AG04450 (cell line): ENCODE measurements around the gene LGALS1. TPM values are rescaled to one million over a fixed set of nuclear protein-coding genes. Genes with fewer than 3 reads are reported as not detected.

ENCODE experiments used
- CTCF ChIA-PET: fragments of 300-600, 350-600 bp; formaldehyde crosslinking; extraction: SDS; loops from one replicate; lab custom pipeline; 2022; ENCODE audit warnings: antibody characterized with exemption, inconsistent platforms; lab: Charles Lee
- POLR2A ChIA-PET: fragments of 350-600 bp; formaldehyde crosslinking; extraction: SDS; loops from one replicate; lab custom pipeline; 2021; ENCODE audit warnings: antibody characterized with exemption, inconsistent platforms; lab: Yijun Ruan, JAX
- DNase-seq: peaks from one replicate; pipeline ENCODE4 v3.0.0-alpha.2; 2011; ENCODE audit warnings: low read depth, low spot score
- H3K27ac ChIP-seq: one replicate; pipeline ENCODE4 v1.5.1; 2012; ENCODE audit warnings: low read depth, low read length, control low read depth
- H3K27me3 ChIP-seq: one replicate; pipeline ENCODE4 v1.6.0; 2012; ENCODE audit warnings: low read length; ENCODE audit not compliant: control insufficient read depth, insufficient read depth
- H3K4me3 ChIP-seq: 2 replicates; pipeline ENCODE4 v1.5.1; 2011; ENCODE audit warnings: mild to moderate bottlenecking, low read depth, low read length, control low read depth
- H3K9me3 ChIP-seq: 2 replicates; pipeline ENCODE4 v1.5.1; 2012; ENCODE audit warnings: low read length; ENCODE audit not compliant: control insufficient read depth, insufficient read depth
- polyA plus RNA-seq: library from polyadenylated mRNA; depleted of rRNA; stranded (reverse); fragments of >200 nt; gene quantifications from 2 replicates; pipeline ENCODE4 v1.2.3, GENCODE V29; 2011
- TF ChIP-seq, protein P1 (sequence below): IDR thresholded peaks from 2 replicates; pipeline ENCODE4 v1.5.1; 2011; ENCODE audit warnings: low read depth, low read length, control low read depth, inconsistent platforms

Gene LGALS1
- polyA plus RNA-seq, 1 experiment, result 5,926 TPM

DNA sequence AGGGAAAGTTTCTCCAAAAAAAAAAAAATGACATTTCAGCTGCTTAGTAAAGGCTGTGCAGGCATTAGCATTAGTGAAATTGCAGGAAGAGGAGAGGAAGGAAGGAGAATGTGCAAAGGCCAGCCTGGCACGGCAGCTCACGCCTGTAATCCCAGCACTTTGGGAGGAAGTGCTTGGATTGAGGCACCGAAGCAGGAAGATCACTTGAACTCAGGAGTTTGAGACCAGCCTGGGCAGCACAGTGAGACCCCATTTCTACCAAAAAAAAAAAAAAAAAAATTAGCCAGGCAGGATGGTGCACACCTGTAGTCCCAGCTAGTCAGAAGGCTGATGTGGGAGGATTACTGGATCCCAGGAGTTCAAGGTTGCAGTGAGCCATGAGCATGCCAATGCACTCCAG, 29.2 kb downstream of the LGALS1 start:
- ChIA-PET CTCF (no interaction called here), POLR2A (interaction anchor here (0.7 kb wide), 1 partner anchor 664 kb away, joined by 5 read pairs; no protein-coding TSS in a partner anchor)
- TF ChIP-seq, protein P1, sequence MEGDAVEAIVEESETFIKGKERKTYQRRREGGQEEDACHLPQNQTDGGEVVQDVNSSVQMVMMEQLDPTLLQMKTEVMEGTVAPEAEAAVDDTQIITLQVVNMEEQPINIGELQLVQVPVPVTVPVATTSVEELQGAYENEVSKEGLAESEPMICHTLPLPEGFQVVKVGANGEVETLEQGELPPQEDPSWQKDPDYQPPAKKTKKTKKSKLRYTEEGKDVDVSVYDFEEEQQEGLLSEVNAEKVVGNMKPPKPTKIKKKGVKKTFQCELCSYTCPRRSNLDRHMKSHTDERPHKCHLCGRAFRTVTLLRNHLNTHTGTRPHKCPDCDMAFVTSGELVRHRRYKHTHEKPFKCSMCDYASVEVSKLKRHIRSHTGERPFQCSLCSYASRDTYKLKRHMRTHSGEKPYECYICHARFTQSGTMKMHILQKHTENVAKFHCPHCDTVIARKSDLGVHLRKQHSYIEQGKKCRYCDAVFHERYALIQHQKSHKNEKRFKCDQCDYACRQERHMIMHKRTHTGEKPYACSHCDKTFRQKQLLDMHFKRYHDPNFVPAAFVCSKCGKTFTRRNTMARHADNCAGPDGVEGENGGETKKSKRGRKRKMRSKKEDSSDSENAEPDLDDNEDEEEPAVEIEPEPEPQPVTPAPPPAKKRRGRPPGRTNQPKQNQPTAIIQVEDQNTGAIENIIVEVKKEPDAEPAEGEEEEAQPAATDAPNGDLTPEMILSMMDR, result no peak
- no peak for DNase-seq
- peaks cover 6% of the 10 kb centered on the region; the same call in 1 of the 2 replicates for H3K9me3 ChIP-seq
- no peak overlapping the region for H3K4me3 ChIP-seq
- H3K27ac ChIP-seq, result no peak overlapping the region
- H3K27me3 ChIP-seq, result no peaks in the 10 kb centered on the region

DNA sequence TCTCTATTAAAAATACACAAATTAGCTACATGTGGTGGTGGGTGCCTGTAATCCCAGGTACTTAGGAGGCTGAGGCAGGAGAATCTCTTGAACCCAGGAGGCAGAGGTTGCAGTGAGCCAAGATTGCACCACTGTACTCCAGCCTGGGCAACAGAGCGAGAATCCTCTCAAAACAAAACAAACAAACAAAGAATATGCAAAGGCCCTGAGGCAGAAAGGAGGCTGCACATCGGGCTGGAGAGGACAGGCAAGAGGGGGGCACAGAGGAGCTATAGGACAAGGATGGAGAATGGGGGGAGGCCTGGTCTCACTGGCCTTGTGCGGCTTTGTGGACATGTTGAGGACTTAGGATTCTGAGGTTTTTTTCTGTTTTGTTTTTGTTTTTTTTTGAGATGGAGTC, 29.8 kb downstream of the LGALS1 start:
- no peak overlapping the region for H3K27ac ChIP-seq
- no peak for DNase-seq
- ChIA-PET CTCF (no interaction called here), POLR2A (interaction anchor here (0.7 kb wide), 1 partner anchor 664 kb away, joined by 5 read pairs; no protein-coding TSS in a partner anchor)
- no peak overlapping the region for H3K4me3 ChIP-seq
- H3K9me3 ChIP-seq, result peaks cover 6% of the 10 kb centered on the region; the same call in 1 of the 2 replicates
- TF ChIP-seq, protein P1, result no peak
- no peaks in the 10 kb centered on the region for H3K27me3 ChIP-seq

DNA sequence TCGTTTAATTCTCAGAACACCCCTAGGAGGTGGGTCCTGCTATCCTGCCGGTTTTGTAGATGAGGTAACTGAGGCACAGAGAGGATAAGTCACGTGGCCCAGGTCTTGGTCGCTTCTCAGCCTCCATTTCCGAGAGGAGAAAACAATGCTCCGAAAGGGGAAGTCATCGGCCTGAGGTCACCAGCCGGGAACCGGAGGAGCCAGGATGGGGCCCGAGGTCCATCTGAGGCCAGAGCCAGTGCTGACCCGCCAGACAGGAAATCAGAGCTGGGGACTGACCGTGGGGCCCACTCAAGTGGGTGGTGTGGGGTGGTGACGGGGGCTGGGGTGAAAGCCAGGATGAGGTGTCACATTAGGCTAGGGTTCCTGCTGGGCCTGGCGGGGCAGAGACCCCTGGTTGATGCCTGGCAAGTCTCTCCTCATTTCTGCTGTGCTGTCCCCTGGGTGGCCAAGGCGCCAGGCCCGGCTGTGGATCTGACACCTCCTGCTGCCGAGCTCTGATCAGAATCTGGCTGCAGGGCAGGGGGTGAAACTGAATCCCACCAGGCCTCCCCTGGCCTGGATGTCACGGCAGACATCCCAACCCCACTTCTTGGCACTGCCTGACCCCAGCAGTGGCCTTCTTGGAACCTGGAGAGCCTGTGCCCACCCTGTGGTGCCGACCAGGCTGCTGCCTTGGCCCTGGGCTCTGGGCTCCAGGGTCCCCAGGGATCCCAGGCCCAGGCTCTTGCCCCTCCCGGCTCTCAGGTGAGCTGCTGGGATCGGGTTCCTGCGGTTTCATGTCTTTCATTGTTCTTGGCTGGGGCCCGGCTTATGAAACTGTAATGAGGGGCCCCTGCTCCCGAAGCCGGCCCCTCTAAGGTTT, 33.4 kb downstream of the LGALS1 start:
- no peak overlapping the region for H3K27ac ChIP-seq
- DNase-seq, result no peak
- POLR2A ChIA-PET, result interaction anchor here (0.7 kb wide), 1 partner anchor 109 kb away, joined by 5 read pairs; no protein-coding TSS in a partner anchor
- CTCF ChIA-PET, result interaction anchor here (0.7 kb wide), 1 partner anchor 26 kb away, joined by 6 read pairs; no protein-coding TSS in a partner anchor
- no peak overlapping the region for H3K4me3 ChIP-seq
- H3K27me3 ChIP-seq, result no peaks in the 10 kb centered on the region
- TF ChIP-seq, protein P1, result no peak
- peaks cover 6% of the 10 kb centered on the region; the same call in 1 of the 2 replicates for H3K9me3 ChIP-seq

GRCh38 chr22:37709445-37709765, 34.0 kb downstream of the LGALS1 start:
- DNase-seq, result no peak
- Histone ChIP-seq H3K4me3 (no peak overlapping the region), H3K9me3 (peaks cover 6% of the 10 kb centered on the region; the same call in 1 of the 2 replicates), H3K27ac (no peak overlapping the region), H3K27me3 (no peaks in the 10 kb centered on the region)
- ChIA-PET CTCF (no interaction called here), POLR2A (no interaction called here)
- TF ChIP-seq, protein P1, result no peak

DNA sequence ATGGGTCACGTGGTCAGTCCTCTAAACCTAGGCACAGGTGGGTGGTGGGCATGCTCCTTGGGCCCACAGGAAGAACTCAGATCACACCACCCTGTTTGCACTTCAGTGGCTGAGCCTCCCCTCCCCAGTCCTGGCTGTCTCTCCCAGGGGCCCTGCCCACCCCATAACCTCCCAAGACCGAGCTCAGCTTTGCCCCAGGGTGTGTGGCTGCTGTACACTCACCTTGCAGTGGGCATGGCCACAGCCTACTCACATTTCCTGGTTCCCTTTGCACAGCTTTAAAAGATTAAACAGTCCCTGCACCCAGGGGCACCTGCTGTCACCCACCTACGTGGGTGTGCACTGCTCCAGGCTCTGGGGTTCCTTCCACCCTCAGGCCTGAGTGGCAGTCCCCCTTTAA, 35.2 kb downstream of the LGALS1 start:
- TF ChIP-seq, protein P1, result no peak
- CTCF ChIA-PET, result no interaction called here

More for the DNA sequence above, 35.2 kb downstream of the LGALS1 start:
- DNase-seq, result no peak
- Histone ChIP-seq H3K27me3 (no peaks in the 10 kb centered on the region), H3K9me3 (peaks cover 6% of the 10 kb centered on the region; the same call in 1 of the 2 replicates), H3K27ac (no peak overlapping the region), H3K4me3 (no peak overlapping the region)
- POLR2A ChIA-PET, result interaction anchor here (1.4 kb wide), 1 partner anchor 69 kb away, joined by 3 read pairs; no protein-coding TSS in a partner anchor
